ENCODE measurements around the gene GLT8D2.

- TF ChIP-seq NPAS2 (CRISPR knock-in tag; IDR thresholded peaks at IDR 0.05; ENCODE audit: borderline replicate concordance) (no peak), CBX2 (IDR thresholded peaks at IDR 0.05; ENCODE audit: borderline replicate concordance, low read depth) (no peak), CTCF (IDR thresholded peaks at IDR 0.05) (no peak), ZNF302 (CRISPR knock-in tag; IDR thresholded peaks at IDR 0.05) (no peak), SREBF2 (IDR thresholded peaks at IDR 0.05) (no peak), JUN (IDR thresholded peaks at IDR 0.05) (no peak), NR3C1 (IDR thresholded peaks at IDR 0.05) (no peak), ESRRA (IDR thresholded peaks at IDR 0.05; ENCODE audit: borderline replicate concordance, low read length) (no peak), TFCP2L1 (CRISPR knock-in tag; IDR thresholded peaks at IDR 0.05) (no peak), ZSCAN20 (CRISPR knock-in tag; IDR thresholded peaks at IDR 0.05) (no peak), JUNB (IDR thresholded peaks at IDR 0.05) (no peak), MAZ (IDR thresholded peaks at IDR 0.05; ENCODE audit: borderline replicate concordance, low read depth, low read length) (no peak)
Observed at GRCh38 chr12:104090685-104091084, 40.7 kb upstream of the GLT8D2 start.
